H9 (cell line): ENCODE results near the gene GPR89A. TPM values are rescaled to one million over a fixed set of nuclear protein-coding genes. Genes with fewer than 3 reads are reported as not detected.

Source experiments
- DNase-seq: peaks from one replicate; pipeline ENCODE4 v3.0.0-alpha.2; 2017
- H2AFZ ChIP-seq: one replicate; pipeline ENCODE4 v1.6.1; 2013; ENCODE audit warnings: mild to moderate bottlenecking, low read length, control low read depth, moderate library complexity
- H2AK5ac ChIP-seq: 2 replicates; pipeline ENCODE4 v1.6.1; 2013; ENCODE audit warnings: low read length, control low read depth, mixed read lengths; ENCODE audit not compliant: insufficient read length
- H2BK120ac ChIP-seq: one replicate; pipeline ENCODE4 v1.6.1; 2013; ENCODE audit warnings: low read depth, mild to moderate bottlenecking, low read length, control low read depth, inconsistent platforms; ENCODE audit not compliant: poor library complexity, severe bottlenecking
- H2BK12ac ChIP-seq: 2 replicates; pipeline ENCODE4 v1.6.1; 2013; ENCODE audit warnings: low read length, control low read depth, mixed read lengths, low read depth; ENCODE audit not compliant: insufficient read length
- H2BK15ac ChIP-seq: 2 replicates; pipeline ENCODE4 v1.6.1; 2013; ENCODE audit warnings: low read depth, low read length, control low read depth
- H2BK20ac ChIP-seq: one replicate; pipeline ENCODE4 v1.6.1; 2013; ENCODE audit warnings: low read depth, mild to moderate bottlenecking, low read length, control low read depth, inconsistent platforms; ENCODE audit not compliant: poor library complexity, severe bottlenecking
- H2BK5ac ChIP-seq: 2 replicates; pipeline ENCODE4 v1.6.1; 2013; ENCODE audit warnings: low read length, control low read depth, mixed read lengths; ENCODE audit not compliant: insufficient read length
- H3K14ac ChIP-seq: 2 replicates; pipeline ENCODE4 v1.6.1; 2013; ENCODE audit warnings: low read length, control low read depth; ENCODE audit not compliant: insufficient read depth
- H3K18ac ChIP-seq: 2 replicates; pipeline ENCODE4 v1.6.1; 2013; ENCODE audit warnings: low read depth, mild to moderate bottlenecking, mixed read lengths, low read length, control low read depth; ENCODE audit not compliant: insufficient read length
- H3K23ac ChIP-seq: 2 replicates; pipeline ENCODE4 v1.6.1; 2013; ENCODE audit warnings: low read length, control low read depth, mixed read lengths, low read depth; ENCODE audit not compliant: insufficient read length
- H3K23me2 ChIP-seq: 2 replicates; pipeline ENCODE4 v1.6.1; 2013; ENCODE audit warnings: low read depth, mild to moderate bottlenecking, mixed read lengths, low read length, control low read depth; ENCODE audit not compliant: insufficient read length, poor library complexity, severe bottlenecking
- H3K27ac ChIP-seq: 2 replicates; pipeline ENCODE4 v1.5.1; 2013; ENCODE audit warnings: low read length, control low read depth, mixed read lengths, low read depth; ENCODE audit not compliant: insufficient read length
- H3K27me3 ChIP-seq: 2 replicates; pipeline ENCODE4 v1.6.1; 2013; ENCODE audit warnings: low read length, control low read depth, inconsistent platforms; ENCODE audit not compliant: insufficient read depth
- H3K4ac ChIP-seq: 2 replicates; pipeline ENCODE4 v1.6.1; 2013; ENCODE audit warnings: low read depth, mild to moderate bottlenecking, control low read depth, inconsistent platforms, low read length, moderate library complexity
- H3K4me1 ChIP-seq: 2 replicates; pipeline ENCODE4 v1.6.1; 2013; ENCODE audit warnings: low read length, control low read depth, inconsistent platforms; ENCODE audit not compliant: insufficient read depth
- H3K4me2 ChIP-seq: 2 replicates; pipeline ENCODE4 v1.6.1; 2013; ENCODE audit warnings: low read length, control low read depth, mixed read lengths; ENCODE audit not compliant: insufficient read length, insufficient read depth
- H3K56ac ChIP-seq: 2 replicates; pipeline ENCODE4 v1.6.1; 2013; ENCODE audit warnings: low read depth, mild to moderate bottlenecking, mixed read lengths, low read length, control low read depth; ENCODE audit not compliant: insufficient read length
- H3K79me1 ChIP-seq: 2 replicates; pipeline ENCODE4 v1.6.1; 2013; ENCODE audit warnings: low read depth, mild to moderate bottlenecking, moderate library complexity, low read length, control low read depth, inconsistent platforms; ENCODE audit not compliant: insufficient read depth, poor library complexity, severe bottlenecking
- H3K79me2 ChIP-seq: 2 replicates; pipeline ENCODE4 v1.6.1; 2013; ENCODE audit warnings: low read length, control low read depth, inconsistent platforms; ENCODE audit not compliant: insufficient read depth
- H3K9ac ChIP-seq: 2 replicates; pipeline ENCODE4 v1.6.1; 2013; ENCODE audit warnings: low read length, control low read depth, mixed read lengths; ENCODE audit not compliant: insufficient read length; ENCODE audit errors: extremely low read depth
- H3K9me3 ChIP-seq: one replicate; pipeline ENCODE4 v1.6.1; 2013; ENCODE audit warnings: low read depth, low read length, inconsistent platforms; ENCODE audit not compliant: control insufficient read depth
- H3T11ph ChIP-seq: one replicate; pipeline ENCODE4 v1.6.1; 2013; ENCODE audit warnings: mild to moderate bottlenecking, low read length, control low read depth, inconsistent platforms
- H4K20me1 ChIP-seq: one replicate; pipeline ENCODE4 v1.6.1; 2013; ENCODE audit not compliant: control insufficient read depth, insufficient read length, insufficient read depth
- H4K5ac ChIP-seq: 2 replicates; pipeline ENCODE4 v1.6.1; 2013; ENCODE audit warnings: low read depth, mild to moderate bottlenecking, mixed read lengths, low read length, control low read depth; ENCODE audit not compliant: insufficient read length
- H4K8ac ChIP-seq: replicated peaks from 2 replicates; pipeline ENCODE4 v1.6.1; 2013; ENCODE audit warnings: low read length, control low read depth, mixed read lengths, low read depth; ENCODE audit not compliant: insufficient read length
- H4K91ac ChIP-seq: 2 replicates; pipeline ENCODE4 v1.6.1; 2013; ENCODE audit warnings: low read depth, mild to moderate bottlenecking, moderate library complexity, mixed read lengths, low read length, control low read depth; ENCODE audit not compliant: insufficient read length
- H3K27ac Mint-ChIP-seq, 3 experiments: 2 replicates in 2 of 3; 3 replicates in 1 of 3; pipeline ENCODE4 v1.8.0; 2020 to 2021; ENCODE audit warnings: mixed read lengths in 3 of 3, mild to moderate bottlenecking in 1 of 3, moderate library complexity in 1 of 3
- H3K27me3 Mint-ChIP-seq: 2 replicates; pipeline ENCODE4 v1.8.0; 2021; ENCODE audit warnings: low read depth, mild to moderate bottlenecking, moderate library complexity, mixed read lengths
- H3K36me3 Mint-ChIP-seq, 3 experiments: 2 replicates in 2 of 3; 3 replicates in 1 of 3; pipeline ENCODE4 v1.8.0; 2020 to 2021; ENCODE audit warnings: low read depth in 3 of 3, mixed read lengths in 3 of 3; ENCODE audit not compliant: insufficient read depth in 1 of 3
- H3K4me1 Mint-ChIP-seq, 2 experiments: 2 replicates each; pipeline ENCODE4 v1.8.0; 2020; ENCODE audit warnings: mixed read lengths in 2 of 2
- H3K4me3 Mint-ChIP-seq, 2 experiments: 2 replicates in 1 of 2; 3 replicates in 1 of 2; pipeline ENCODE4 v1.8.0; 2020 to 2021; ENCODE audit warnings: mild to moderate bottlenecking in 2 of 2, mixed read lengths in 2 of 2, moderate library complexity in 1 of 2
- H3K9me3 Mint-ChIP-seq, 2 experiments: 2 replicates in 1 of 2; 3 replicates in 1 of 2; pipeline ENCODE4 v1.8.0; 2020; ENCODE audit warnings: mild to moderate bottlenecking in 2 of 2, mixed read lengths in 2 of 2, moderate library complexity in 1 of 2
- WGBS: extraction: QIAGEN DNeasy Blood & Tissue Kit; methylation state at CpG from one replicate; pipeline ENCODE4 v1.1.7; 2013; ENCODE audit warnings: missing lambda C conversion rate, low lambda C conversion rate, mixed read lengths; ENCODE audit not compliant: insufficient read length; ENCODE audit errors: extremely low coverage; 5-methylcytosine and 5-hydroxymethylcytosine counted together
- total RNA-seq: library from RNA; stranded (reverse); gene quantifications from 2 replicates; pipeline ENCODE4 v1.2.1, GENCODE V29; 2021
- TF ChIP-seq, protein P1 (sequence below): fragments of 200-600 bp; sonication (generic); conservative IDR thresholded peaks from 3 replicates; pipeline ENCODE4 v1.8.0; 2021; ENCODE audit warnings: antibody characterized with exemption, mild to moderate bottlenecking

The GPR89A gene
- total RNA-seq, 1 experiment from 2014 or later, result 30.1 TPM

DNA sequence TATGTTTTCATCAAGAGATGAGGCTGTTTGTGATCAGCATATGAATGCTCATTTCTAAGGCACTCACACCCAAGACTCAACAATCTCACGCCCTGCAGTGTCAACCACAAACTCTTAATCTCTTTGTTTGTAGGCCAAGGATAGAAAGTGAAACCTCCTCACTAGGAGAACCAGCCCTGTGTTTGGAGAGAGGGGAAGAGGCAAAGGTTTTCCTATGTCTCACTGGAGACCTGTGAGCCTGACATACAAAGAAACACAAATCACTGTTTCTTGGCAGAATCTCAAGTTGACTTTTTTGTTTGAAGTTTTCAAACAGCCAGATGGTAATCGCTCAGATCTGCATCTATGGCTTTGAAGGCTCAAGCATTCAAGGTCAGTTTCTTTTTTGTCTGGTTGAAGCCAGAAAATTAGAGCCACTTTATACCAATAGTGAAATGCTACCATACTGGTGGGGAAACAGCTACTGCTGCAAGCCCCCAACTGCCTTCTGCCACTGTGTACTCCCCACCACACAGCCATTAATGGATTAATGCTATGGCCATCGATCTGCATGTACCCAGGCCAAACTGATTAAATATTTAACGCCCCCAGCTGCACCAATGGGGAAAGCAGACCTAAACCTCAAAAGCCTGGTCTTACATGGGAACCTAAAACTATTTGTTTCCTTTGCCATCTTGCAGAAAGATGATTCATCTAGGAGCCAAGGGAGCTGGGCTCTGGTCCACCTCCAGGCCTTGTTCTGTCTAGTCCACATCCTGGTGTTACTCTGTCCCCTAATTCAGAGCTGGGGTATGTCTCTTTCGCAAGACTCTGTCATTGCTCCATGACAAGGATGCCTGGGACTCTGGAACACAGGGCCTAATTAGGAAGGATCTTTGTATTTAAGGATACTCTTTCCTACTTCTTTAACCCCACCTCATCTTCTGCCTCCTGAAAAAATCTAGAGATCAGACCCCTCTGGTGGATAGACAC lies 83.1 kb downstream of the GPR89A start:
- DNase-seq, result no peak
- Histone ChIP-seq H3K9ac (no peak overlapping the region), H3K79me1 (no peaks in the 10 kb centered on the region), H3K4ac (no peak overlapping the region), H3K23ac (no peak overlapping the region), H3K18ac (no peak overlapping the region), H3K4me2 (no peak overlapping the region), H3K4me1 (0 out of 2 replicates have a peak, but pooled peaks cover 2% of the 10 kb centered on the region), H2BK20ac (no peak overlapping the region), H2BK120ac (no peak overlapping the region), H3K27ac (no peak overlapping the region), H2BK12ac (no peak overlapping the region), H2AFZ (no peak overlapping the region), H3K14ac (no peak overlapping the region), H3K27me3 (no peaks in the 10 kb centered on the region), H3K9me3 (no peaks in the 10 kb centered on the region), H3K79me2 (no peaks in the 10 kb centered on the region), H4K20me1 (no peaks in the 10 kb centered on the region), H4K91ac (no peak overlapping the region), H3K23me2 (no peaks in the 10 kb centered on the region), H2BK5ac (no peak overlapping the region), H2AK5ac (no peak overlapping the region), H4K5ac (no peak overlapping the region), H3K56ac (no peak overlapping the region), H3T11ph (no peak overlapping the region), H4K8ac (no peak overlapping the region), H2BK15ac (no peak overlapping the region)
- no CpG with 5 or more reads among the region's 5 CpGs for WGBS
- TF ChIP-seq, protein P1, sequence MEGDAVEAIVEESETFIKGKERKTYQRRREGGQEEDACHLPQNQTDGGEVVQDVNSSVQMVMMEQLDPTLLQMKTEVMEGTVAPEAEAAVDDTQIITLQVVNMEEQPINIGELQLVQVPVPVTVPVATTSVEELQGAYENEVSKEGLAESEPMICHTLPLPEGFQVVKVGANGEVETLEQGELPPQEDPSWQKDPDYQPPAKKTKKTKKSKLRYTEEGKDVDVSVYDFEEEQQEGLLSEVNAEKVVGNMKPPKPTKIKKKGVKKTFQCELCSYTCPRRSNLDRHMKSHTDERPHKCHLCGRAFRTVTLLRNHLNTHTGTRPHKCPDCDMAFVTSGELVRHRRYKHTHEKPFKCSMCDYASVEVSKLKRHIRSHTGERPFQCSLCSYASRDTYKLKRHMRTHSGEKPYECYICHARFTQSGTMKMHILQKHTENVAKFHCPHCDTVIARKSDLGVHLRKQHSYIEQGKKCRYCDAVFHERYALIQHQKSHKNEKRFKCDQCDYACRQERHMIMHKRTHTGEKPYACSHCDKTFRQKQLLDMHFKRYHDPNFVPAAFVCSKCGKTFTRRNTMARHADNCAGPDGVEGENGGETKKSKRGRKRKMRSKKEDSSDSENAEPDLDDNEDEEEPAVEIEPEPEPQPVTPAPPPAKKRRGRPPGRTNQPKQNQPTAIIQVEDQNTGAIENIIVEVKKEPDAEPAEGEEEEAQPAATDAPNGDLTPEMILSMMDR, result no peak
- H3K4me3 Mint-ChIP-seq, result no peak overlapping the region
- no peak overlapping the region for H3K27ac Mint-ChIP-seq
- peaks cover 12 to 17% of the 10 kb centered on the region in 2 experiments for H3K4me1 Mint-ChIP-seq
- H3K9me3 Mint-ChIP-seq, result no peaks in the 10 kb centered on the region
- H3K36me3 Mint-ChIP-seq, result peaks cover 0 to 3% (median 0%) of the 10 kb centered on the region in 3 experiments; a peak in 1 of 7 replicates
- H3K27me3 Mint-ChIP-seq, result peaks cover 9% of the 10 kb centered on the region
